ENCODE data around the gene PLXDC1. TPM values are rescaled to one million over a fixed set of nuclear protein-coding genes. Genes with fewer than 3 reads are reported as not detected.
A peak's percentile ranks its signal among the peaks of the same experiment; 100 is the strongest.

The PLXDC1 gene
- total and polyA plus RNA-seq, 2 of the 13 experiments (the other 11 are each of a cell fraction or from before 2014, with no cell fraction given), result not detected

DNA sequence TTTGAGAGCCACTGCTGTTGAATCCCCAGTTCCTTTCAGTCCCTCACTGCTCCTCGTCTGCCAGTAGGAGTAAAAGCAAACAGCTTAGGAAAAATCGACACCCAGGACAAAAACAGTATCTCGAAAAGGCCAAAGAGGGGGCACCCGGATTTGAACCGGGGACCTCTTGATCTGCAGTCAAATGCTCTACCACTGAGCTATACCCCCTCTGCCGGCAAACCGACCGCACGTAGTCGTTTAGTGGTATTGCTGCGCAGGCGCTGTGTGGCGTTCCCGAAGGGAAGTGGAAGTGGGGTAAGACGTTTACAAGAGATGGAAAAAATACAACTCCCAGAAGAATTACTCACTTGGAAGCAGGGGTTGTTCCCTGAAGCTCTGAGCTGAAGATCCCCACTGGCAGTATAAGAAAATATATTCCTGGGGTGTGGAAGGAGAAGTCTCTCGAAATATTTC lies 2.2 kb upstream of the PLXDC1 start (continued):
- TF ChIP-seq, protein P1, sequence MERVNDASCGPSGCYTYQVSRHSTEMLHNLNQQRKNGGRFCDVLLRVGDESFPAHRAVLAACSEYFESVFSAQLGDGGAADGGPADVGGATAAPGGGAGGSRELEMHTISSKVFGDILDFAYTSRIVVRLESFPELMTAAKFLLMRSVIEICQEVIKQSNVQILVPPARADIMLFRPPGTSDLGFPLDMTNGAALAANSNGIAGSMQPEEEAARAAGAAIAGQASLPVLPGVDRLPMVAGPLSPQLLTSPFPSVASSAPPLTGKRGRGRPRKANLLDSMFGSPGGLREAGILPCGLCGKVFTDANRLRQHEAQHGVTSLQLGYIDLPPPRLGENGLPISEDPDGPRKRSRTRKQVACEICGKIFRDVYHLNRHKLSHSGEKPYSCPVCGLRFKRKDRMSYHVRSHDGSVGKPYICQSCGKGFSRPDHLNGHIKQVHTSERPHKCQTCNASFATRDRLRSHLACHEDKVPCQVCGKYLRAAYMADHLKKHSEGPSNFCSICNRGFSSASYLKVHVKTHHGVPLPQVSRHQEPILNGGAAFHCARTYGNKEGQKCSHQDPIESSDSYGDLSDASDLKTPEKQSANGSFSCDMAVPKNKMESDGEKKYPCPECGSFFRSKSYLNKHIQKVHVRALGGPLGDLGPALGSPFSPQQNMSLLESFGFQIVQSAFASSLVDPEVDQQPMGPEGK (CRISPR knock-in tag; IDR thresholded peaks at IDR 0.05), result peak; percentile 53
- peak; percentile 26; the same call in 1 of the 2 replicates for TF ChIP-seq ZNF124 (CRISPR knock-in tag; IDR thresholded peaks at IDR 0.05)
- no peak for TF ChIP-seq ZNF841 (CRISPR knock-in tag; IDR thresholded peaks at IDR 0.05; ENCODE audit: borderline replicate concordance)
- TF ChIP-seq, protein P2, sequence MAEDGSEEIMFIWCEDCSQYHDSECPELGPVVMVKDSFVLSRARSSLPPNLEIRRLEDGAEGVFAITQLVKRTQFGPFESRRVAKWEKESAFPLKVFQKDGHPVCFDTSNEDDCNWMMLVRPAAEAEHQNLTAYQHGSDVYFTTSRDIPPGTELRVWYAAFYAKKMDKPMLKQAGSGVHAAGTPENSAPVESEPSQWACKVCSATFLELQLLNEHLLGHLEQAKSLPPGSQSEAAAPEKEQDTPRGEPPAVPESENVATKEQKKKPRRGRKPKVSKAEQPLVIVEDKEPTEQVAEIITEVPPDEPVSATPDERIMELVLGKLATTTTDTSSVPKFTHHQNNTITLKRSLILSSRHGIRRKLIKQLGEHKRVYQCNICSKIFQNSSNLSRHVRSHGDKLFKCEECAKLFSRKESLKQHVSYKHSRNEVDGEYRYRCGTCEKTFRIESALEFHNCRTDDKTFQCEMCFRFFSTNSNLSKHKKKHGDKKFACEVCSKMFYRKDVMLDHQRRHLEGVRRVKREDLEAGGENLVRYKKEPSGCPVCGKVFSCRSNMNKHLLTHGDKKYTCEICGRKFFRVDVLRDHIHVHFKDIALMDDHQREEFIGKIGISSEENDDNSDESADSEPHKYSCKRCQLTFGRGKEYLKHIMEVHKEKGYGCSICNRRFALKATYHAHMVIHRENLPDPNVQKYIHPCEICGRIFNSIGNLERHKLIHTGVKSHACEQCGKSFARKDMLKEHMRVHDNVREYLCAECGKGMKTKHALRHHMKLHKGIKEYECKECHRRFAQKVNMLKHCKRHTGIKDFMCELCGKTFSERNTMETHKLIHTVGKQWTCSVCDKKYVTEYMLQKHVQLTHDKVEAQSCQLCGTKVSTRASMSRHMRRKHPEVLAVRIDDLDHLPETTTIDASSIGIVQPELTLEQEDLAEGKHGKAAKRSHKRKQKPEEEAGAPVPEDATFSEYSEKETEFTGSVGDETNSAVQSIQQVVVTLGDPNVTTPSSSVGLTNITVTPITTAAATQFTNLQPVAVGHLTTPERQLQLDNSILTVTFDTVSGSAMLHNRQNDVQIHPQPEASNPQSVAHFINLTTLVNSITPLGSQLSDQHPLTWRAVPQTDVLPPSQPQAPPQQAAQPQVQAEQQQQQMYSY (CRISPR knock-in tag; IDR thresholded peaks at IDR 0.05), result no peak; the same call in 1 of the 2 replicates
- TF ChIP-seq FOXP4 (CRISPR knock-in tag; IDR thresholded peaks at IDR 0.05), result no peak; the same call in 1 of the 2 replicates
- no peak for TF ChIP-seq ZNF780A (CRISPR knock-in tag; IDR thresholded peaks at IDR 0.05)
- TF ChIP-seq U2AF2 (IDR thresholded peaks at IDR 0.05; ENCODE audit: low read depth, low read length), result no peak
- TF ChIP-seq, protein P3, sequence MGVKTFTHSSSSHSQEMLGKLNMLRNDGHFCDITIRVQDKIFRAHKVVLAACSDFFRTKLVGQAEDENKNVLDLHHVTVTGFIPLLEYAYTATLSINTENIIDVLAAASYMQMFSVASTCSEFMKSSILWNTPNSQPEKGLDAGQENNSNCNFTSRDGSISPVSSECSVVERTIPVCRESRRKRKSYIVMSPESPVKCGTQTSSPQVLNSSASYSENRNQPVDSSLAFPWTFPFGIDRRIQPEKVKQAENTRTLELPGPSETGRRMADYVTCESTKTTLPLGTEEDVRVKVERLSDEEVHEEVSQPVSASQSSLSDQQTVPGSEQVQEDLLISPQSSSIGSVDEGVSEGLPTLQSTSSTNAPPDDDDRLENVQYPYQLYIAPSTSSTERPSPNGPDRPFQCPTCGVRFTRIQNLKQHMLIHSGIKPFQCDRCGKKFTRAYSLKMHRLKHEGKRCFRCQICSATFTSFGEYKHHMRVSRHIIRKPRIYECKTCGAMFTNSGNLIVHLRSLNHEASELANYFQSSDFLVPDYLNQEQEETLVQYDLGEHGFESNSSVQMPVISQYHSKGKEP (CRISPR knock-in tag; IDR thresholded peaks at IDR 0.05), result no peak
- TF ChIP-seq ZNF232 (CRISPR knock-in tag; IDR thresholded peaks at IDR 0.05; ENCODE audit: borderline replicate concordance), result peak; percentile 65; the same call in 1 of the 2 replicates
- TF ChIP-seq AHR (CRISPR knock-in tag; IDR thresholded peaks at IDR 0.05), result peak; percentile 89; the same call in 1 of the 2 replicates
- no peak for TF ChIP-seq ZNF720 (CRISPR knock-in tag; IDR thresholded peaks at IDR 0.05)
- TF ChIP-seq ZNF670 (CRISPR knock-in tag; IDR thresholded peaks at IDR 0.05; ENCODE audit: borderline replicate concordance), result peak; percentile 88; the same call in 1 of the 2 replicates
- TF ChIP-seq NCOR1 (IDR thresholded peaks at IDR 0.05; ENCODE audit: borderline replicate concordance, low read length), result peak; percentile 71
- no peak for TF ChIP-seq ZKSCAN5 (CRISPR knock-in tag; IDR thresholded peaks at IDR 0.05)
- peak; percentile 45; the same call in 1 of the 2 replicates for TF ChIP-seq GATAD2A (CRISPR knock-in tag; IDR thresholded peaks at IDR 0.05)
- no peak for TF ChIP-seq ZBTB21 (CRISPR knock-in tag; IDR thresholded peaks at IDR 0.05)
- TF ChIP-seq DMAP1 (CRISPR knock-in tag; IDR thresholded peaks at IDR 0.05), result no peak
- TF ChIP-seq KAT7 (CRISPR knock-in tag; IDR thresholded peaks at IDR 0.05; ENCODE audit: borderline replicate concordance), result no peak
- peak; percentile 62; the same call in 1 of the 2 replicates for TF ChIP-seq HNF1B (CRISPR knock-in tag; IDR thresholded peaks at IDR 0.05)
- TF ChIP-seq BCL6 (CRISPR knock-in tag; IDR thresholded peaks at IDR 0.05), result peak; percentile 64; the same call in 1 of the 2 replicates
